Colonic mucosa (tissue), 4 donors: ENCODE data around the gene GPR137C. TPM values are rescaled to one million over a fixed set of nuclear protein-coding genes. Genes with fewer than 3 reads are reported as not detected.

ENCODE experiments used
- DNase-seq: peaks from one replicate; pipeline ENCODE4 v3.0.0-alpha.2; 2020
- H3K27ac ChIP-seq: fragments of 200-600 bp; one replicate; pipeline ENCODE4 v1.8.0; 2021
- H3K27me3 ChIP-seq: fragments of 200-600 bp; one replicate; pipeline ENCODE4 v1.8.0; 2021
- H3K36me3 ChIP-seq: fragments of 200-600 bp; one replicate; pipeline ENCODE4 v1.8.0; 2021
- H3K4me1 ChIP-seq: fragments of 200-600 bp; one replicate; pipeline ENCODE4 v1.8.0; 2021; ENCODE audit warnings: mild to moderate bottlenecking
- H3K4me3 ChIP-seq: fragments of 200-600 bp; one replicate; pipeline ENCODE4 v1.8.0; 2021
- H3K9ac ChIP-seq, 2 donors: one replicate each; pipeline ENCODE4 v1.7.0; 2013; ENCODE audit warnings: control low read depth in 2 of 2, low read depth in 2 of 2, low read length in 2 of 2
- H3K9me3 ChIP-seq: fragments of 200-600 bp; one replicate; pipeline ENCODE4 v1.8.0; 2021
- CTCF ChIP-seq: fragments of 200-600 bp; IDR thresholded peaks from one replicate; pipeline ENCODE4 v1.8.0; 2022; ENCODE audit warnings: antibody characterized with exemption, mild to moderate bottlenecking
- intact Hi-C: fragments of 100-400 bp; cut with DNase I; formaldehyde crosslinking; loops from one replicate; pipeline ENCODE4 v1.14.1; 2022
- total RNA-seq, 2 donors: library from RNA; stranded (reverse); fragmentation: NEBNext Ultra II Directional in 1 of 2; extraction: Animal tissue kit (Norgen Biotek cat#: 25700) in 1 of 2; gene quantifications; one replicate each; pipeline ENCODE4 v1.2.1, GENCODE V29; 2021
- donor health status: healthy.
- donor health status: DM: no; HTN: no; CAD: no.
- donor health status: DM: no; HTN: no; CAD: no.

GPR137C gene
- total RNA-seq, 2 donors from 2014 or later, result 0.79 to 1.2 TPM

GRCh38 chr14:52609445-52610044 is 56.9 kb downstream of the GPR137C start:
- peak; percentile 24 for DNase-seq

DNA sequence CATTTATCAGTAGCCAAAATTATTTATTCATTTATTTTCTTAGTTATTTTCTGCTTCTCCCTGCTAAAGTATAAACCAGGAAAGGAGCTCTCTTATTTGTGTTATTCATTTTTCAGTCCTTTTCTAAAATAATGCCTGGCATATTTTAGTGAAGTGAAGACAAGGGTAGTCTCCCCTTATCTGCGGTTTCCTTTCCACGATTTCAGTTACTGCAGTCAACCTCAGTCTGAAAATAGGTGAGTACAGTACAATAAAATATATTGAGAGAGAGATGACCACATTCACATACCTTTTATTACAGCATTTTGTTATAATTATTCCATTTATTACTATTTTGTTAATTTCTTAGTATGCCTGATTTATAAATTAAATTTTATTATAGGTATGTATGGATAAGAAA is 57.6 kb downstream of the GPR137C start:
- Histone ChIP-seq H3K27me3 (no peaks in the 10 kb centered on the region), H3K4me1 (no peaks in the 10 kb centered on the region), H3K4me3 (no peak overlapping the region), H3K9ac (no peak overlapping the region), H3K36me3 (no peaks in the 10 kb centered on the region), H3K9me3 (no peaks in the 10 kb centered on the region), H3K27ac (no peak overlapping the region)
- no peak for DNase-seq
- no peak for TF ChIP-seq CTCF
- intact Hi-C loops, result no loop called here

More at GRCh38 chr14:52609445-52610044, 56.9 kb downstream of the GPR137C start:
- no peaks in the 10 kb centered on the region for H3K9me3 ChIP-seq
- no peak overlapping the region for H3K27ac ChIP-seq
- H3K9ac ChIP-seq, result no peak overlapping the region
- no peaks in the 10 kb centered on the region for H3K36me3 ChIP-seq
- intact Hi-C loops, result no loop called here
- no peak for TF ChIP-seq CTCF
- H3K27me3 ChIP-seq, result no peaks in the 10 kb centered on the region
- no peaks in the 10 kb centered on the region for H3K4me1 ChIP-seq
- H3K4me3 ChIP-seq, result no peak overlapping the region

DNA sequence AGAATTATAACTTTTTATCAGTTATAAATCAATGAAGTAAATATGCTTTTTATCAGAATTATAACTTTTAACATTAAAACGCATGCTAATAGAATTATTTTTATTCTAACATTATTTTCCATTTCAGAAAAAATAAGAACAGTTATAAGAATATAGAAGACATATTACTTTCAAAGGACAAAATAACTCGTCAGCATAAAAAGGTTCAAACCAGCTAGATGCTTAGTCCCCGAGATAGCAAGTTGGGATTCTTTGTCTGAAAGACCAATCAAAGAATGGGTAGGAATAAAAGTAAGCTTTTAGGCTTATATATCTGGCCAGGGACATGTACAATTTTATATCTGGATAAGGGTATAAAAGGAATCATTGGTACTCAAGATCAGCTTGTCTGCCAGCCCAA is 66.0 kb downstream of the GPR137C start:
- no peak for DNase-seq
- Histone ChIP-seq H3K27me3 (no peaks in the 10 kb centered on the region), H3K27ac (no peak overlapping the region), H3K4me3 (no peak overlapping the region), H3K9me3 (no peaks in the 10 kb centered on the region), H3K36me3 (no peaks in the 10 kb centered on the region), H3K4me1 (no peaks in the 10 kb centered on the region), H3K9ac (no peak overlapping the region)
- intact Hi-C loops, result no loop called here
- TF ChIP-seq CTCF, result no peak

- no peak for TF ChIP-seq CTCF
- intact Hi-C loops, result no loop called here
- no peaks in the 10 kb centered on the region for H3K4me1 ChIP-seq
These were observed 67.1 kb downstream of the GPR137C start for GRCh38 chr14:52619687-52620086.

DNA sequence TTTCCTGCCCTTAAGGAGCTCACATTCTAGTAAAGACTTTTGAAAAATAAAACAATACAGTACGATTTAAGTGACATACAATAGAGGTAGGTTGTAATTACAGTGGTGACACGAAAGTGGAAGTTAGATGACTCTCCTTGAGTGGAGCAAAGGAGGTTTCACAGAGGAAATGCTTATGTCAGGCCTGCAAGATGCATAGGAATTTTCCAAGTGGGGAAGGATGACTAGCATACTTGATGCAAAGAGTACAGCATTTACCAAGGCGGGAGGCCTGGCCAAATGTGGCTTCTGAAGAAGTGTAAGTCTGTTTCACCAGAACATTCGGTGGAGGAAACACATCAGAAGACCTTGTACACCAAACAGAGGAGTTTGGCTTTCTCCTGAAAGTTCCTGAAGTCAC is 87.5 kb downstream of the GPR137C start:
- Histone ChIP-seq H3K9me3 (no peaks in the 10 kb centered on the region), H3K4me3 (no peak overlapping the region), H3K27me3 (no peaks in the 10 kb centered on the region), H3K4me1 (no peaks in the 10 kb centered on the region), H3K9ac (no peak overlapping the region), H3K27ac (no peak overlapping the region), H3K36me3 (peaks cover 12% of the 10 kb centered on the region)
- TF ChIP-seq CTCF, result no peak
- DNase-seq, result no peak
- intact Hi-C loops, result no loop called here

More at GRCh38 chr14:52619687-52620086, 67.1 kb downstream of the GPR137C start:
- Histone ChIP-seq H3K9me3 (no peaks in the 10 kb centered on the region), H3K36me3 (no peaks in the 10 kb centered on the region), H3K27ac (no peak overlapping the region), H3K4me3 (no peak overlapping the region), H3K9ac (no peak overlapping the region), H3K27me3 (no peaks in the 10 kb centered on the region)
- no peak for DNase-seq
